Astrocyte (in vitro differentiated cells and primary cell): ENCODE measurements around the gene SGSM1. TPM values are rescaled to one million over a fixed set of nuclear protein-coding genes. Genes with fewer than 3 reads are reported as not detected.

ENCODE experiments used
- DNase-seq: peaks from one replicate; pipeline ENCODE4 v3.0.0-alpha.2; 2010; ENCODE audit warnings: low read depth
- FAIRE-seq: peaks from 2 replicates; lab custom pipeline; 2011; peaks lifted over from hg19 to GRCh38; lab: Jason Lieb, UNC
- H2AFZ ChIP-seq: 2 replicates; pipeline ENCODE4 v1.6.0; 2012; ENCODE audit warnings: low read depth, low read length, inconsistent platforms
- H3K27ac ChIP-seq: 2 replicates; pipeline ENCODE4 v1.5.1; 2011; ENCODE audit warnings: low read depth, low read length, inconsistent platforms
- H3K27me3 ChIP-seq: 2 replicates; pipeline ENCODE4 v1.6.0; 2011; ENCODE audit warnings: low read length, inconsistent platforms; ENCODE audit not compliant: insufficient read depth
- H3K36me3 ChIP-seq: 2 replicates; pipeline ENCODE4 v1.5.1; 2011; ENCODE audit warnings: low read length, inconsistent platforms; ENCODE audit not compliant: insufficient read depth
- H3K4me1 ChIP-seq: 2 replicates; pipeline ENCODE4 v1.5.1; 2011; ENCODE audit warnings: low read length, inconsistent platforms; ENCODE audit not compliant: insufficient read depth
- H3K4me2 ChIP-seq: 2 replicates; pipeline ENCODE4 v1.6.0; 2012; ENCODE audit warnings: low read length, inconsistent platforms
- H3K4me3 ChIP-seq: 2 replicates; pipeline ENCODE4 v1.5.1; 2011; ENCODE audit warnings: low read depth, mild to moderate bottlenecking, low read length, inconsistent platforms; ENCODE audit not compliant: insufficient read depth
- H3K79me2 ChIP-seq: 2 replicates; pipeline ENCODE4 v1.6.0; 2012; ENCODE audit warnings: mild to moderate bottlenecking, low read length, inconsistent platforms; ENCODE audit not compliant: insufficient read depth
- H3K9ac ChIP-seq: 2 replicates; pipeline ENCODE4 v1.6.0; 2012; ENCODE audit warnings: mild to moderate bottlenecking, low read length, inconsistent platforms
- H3K9me3 ChIP-seq: 2 replicates; pipeline ENCODE4 v1.5.1; 2012; ENCODE audit warnings: low read depth, mild to moderate bottlenecking, low read length, inconsistent platforms; ENCODE audit not compliant: insufficient read depth
- H4K20me1 ChIP-seq: 2 replicates; pipeline ENCODE4 v1.6.0; 2012; ENCODE audit warnings: low read length, inconsistent platforms; ENCODE audit not compliant: insufficient read depth
- H3K27ac Mint-ChIP-seq: one replicate; pipeline ENCODE4 v1.8.0; 2021; ENCODE audit warnings: mild to moderate bottlenecking, mixed read lengths; ENCODE audit not compliant: unreplicated experiment
- H3K27me3 Mint-ChIP-seq: one replicate; pipeline ENCODE4 v1.8.0; 2021; ENCODE audit warnings: low read depth, mixed read lengths; ENCODE audit not compliant: unreplicated experiment
- H3K36me3 Mint-ChIP-seq: one replicate; pipeline ENCODE4 v1.8.0; 2021; ENCODE audit warnings: low read depth, mixed read lengths; ENCODE audit not compliant: unreplicated experiment
- H3K4me1 Mint-ChIP-seq: one replicate; pipeline ENCODE4 v1.8.0; 2021; ENCODE audit warnings: low read depth, mixed read lengths; ENCODE audit not compliant: unreplicated experiment
- H3K4me3 Mint-ChIP-seq: one replicate; pipeline ENCODE4 v1.8.0; 2021; ENCODE audit warnings: mild to moderate bottlenecking, moderate library complexity, mixed read lengths; ENCODE audit not compliant: unreplicated experiment
- H3K9me3 Mint-ChIP-seq: one replicate; pipeline ENCODE4 v1.8.0; 2021; ENCODE audit warnings: mild to moderate bottlenecking, mixed read lengths; ENCODE audit not compliant: unreplicated experiment
- CTCF ChIP-seq: IDR thresholded peaks from 2 replicates; pipeline ENCODE4 v1.5.1; 2011; ENCODE audit warnings: low read depth, mild to moderate bottlenecking, inconsistent platforms, low read length, moderate library complexity; ENCODE audit not compliant: insufficient read depth
- EZH2 ChIP-seq: IDR thresholded peaks from 2 replicates; pipeline ENCODE4 v1.6.1; 2012; ENCODE audit warnings: mild to moderate bottlenecking, low read length, inconsistent platforms; ENCODE audit not compliant: insufficient read depth
- total RNA-seq: library from RNA; stranded (reverse); gene quantifications from 2 replicates; pipeline ENCODE4 v1.2.1, GENCODE V29; 2021

The SGSM1 gene
- total RNA-seq, 1 donor from 2014 or later: 0.05 TPM

DNA sequence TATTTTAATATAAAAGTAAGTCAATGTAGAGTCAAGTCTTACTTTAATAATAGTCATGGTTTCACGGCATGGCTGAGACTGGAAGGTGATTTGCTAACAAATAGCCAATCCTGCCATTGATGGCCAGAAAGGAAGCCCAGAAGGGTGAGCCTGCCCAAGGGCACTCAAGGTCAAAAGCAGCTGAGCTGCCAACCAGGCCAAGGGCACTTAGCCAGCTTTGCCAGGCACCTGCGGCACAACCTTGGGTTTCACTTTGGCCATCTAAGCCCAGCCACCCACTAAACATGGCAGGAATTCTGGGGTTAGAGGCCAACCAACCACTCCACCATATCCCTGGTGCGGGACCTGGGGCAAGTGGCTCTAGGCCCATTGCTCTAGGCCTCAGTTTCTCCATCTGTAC is 136.3 kb downstream of the SGSM1 start:
- Histone ChIP-seq H3K36me3 (no peaks in the 10 kb centered on the region), H3K9me3 (no peaks in the 10 kb centered on the region), H3K9ac (no peak overlapping the region), H3K79me2 (no peaks in the 10 kb centered on the region), H4K20me1 (no peaks in the 10 kb centered on the region), H3K27ac (no peak overlapping the region), H3K4me3 (no peak overlapping the region), H2AFZ (no peak overlapping the region), H3K4me2 (no peak overlapping the region), H3K27me3 (peaks cover 3% of the 10 kb centered on the region), H3K4me1 (no peaks in the 10 kb centered on the region)
- peaks cover 3% of the 10 kb centered on the region for H3K27me3 Mint-ChIP-seq
- FAIRE-seq: no peak
- no peak for DNase-seq
- no peaks in the 10 kb centered on the region for H3K4me1 Mint-ChIP-seq
- no peaks in the 10 kb centered on the region for H3K36me3 Mint-ChIP-seq
- TF ChIP-seq CTCF (no peak), EZH2 (no peak)
- H3K9me3 Mint-ChIP-seq: no peaks in the 10 kb centered on the region
- H3K4me3 Mint-ChIP-seq: no peak overlapping the region
- H3K27ac Mint-ChIP-seq: no peak overlapping the region

DNA sequence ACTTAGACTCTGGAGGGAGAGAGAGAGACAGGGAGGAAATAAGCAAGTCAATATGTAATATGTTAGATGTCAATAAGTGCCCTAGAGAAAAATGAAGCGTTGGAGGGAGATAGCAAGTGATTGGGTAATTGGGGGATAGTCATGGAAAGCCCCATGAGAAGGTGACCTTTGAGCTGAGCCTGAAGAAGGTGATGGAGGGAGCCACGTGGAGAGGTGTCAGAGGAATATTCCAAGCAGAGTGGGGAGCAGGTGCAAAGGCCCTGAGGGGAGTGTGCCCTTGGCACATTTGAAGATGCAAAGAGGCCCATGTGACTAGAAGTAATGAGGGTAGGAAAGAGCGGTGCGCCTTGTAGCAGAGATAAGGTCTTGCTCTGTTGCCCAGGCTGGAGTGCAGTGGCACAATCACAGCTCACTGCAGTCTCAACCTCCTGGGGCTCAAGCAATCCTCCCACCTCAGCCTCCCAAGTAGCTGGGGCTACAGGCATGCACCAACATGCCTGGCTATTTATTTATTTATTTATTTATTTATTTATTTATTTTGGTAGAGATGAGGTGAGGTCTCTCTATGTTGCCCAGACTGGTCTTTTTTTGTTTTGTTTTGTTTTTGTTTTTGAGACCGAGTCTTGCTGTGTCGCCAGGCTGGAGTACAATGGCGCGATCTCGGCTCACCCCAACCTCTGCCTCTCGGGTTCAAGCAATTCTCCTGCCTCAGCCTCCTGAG is 138.4 kb downstream of the SGSM1 start:
- TF ChIP-seq CTCF (no peak), EZH2 (no peak)
- Histone ChIP-seq H3K36me3 (no peaks in the 10 kb centered on the region), H2AFZ (no peak overlapping the region), H4K20me1 (no peaks in the 10 kb centered on the region), H3K9ac (no peak overlapping the region), H3K4me1 (no peaks in the 10 kb centered on the region), H3K4me2 (no peak overlapping the region), H3K9me3 (no peaks in the 10 kb centered on the region), H3K27me3 (peaks cover 12% of the 10 kb centered on the region), H3K27ac (no peak overlapping the region), H3K4me3 (no peak overlapping the region), H3K79me2 (no peaks in the 10 kb centered on the region)
- H3K9me3 Mint-ChIP-seq: no peaks in the 10 kb centered on the region
- H3K27ac Mint-ChIP-seq: no peak overlapping the region
- no peaks in the 10 kb centered on the region for H3K4me1 Mint-ChIP-seq
- H3K4me3 Mint-ChIP-seq: no peak overlapping the region
- FAIRE-seq (no peak), DNase-seq (no peak)
- no peaks in the 10 kb centered on the region for H3K36me3 Mint-ChIP-seq
- peaks cover 8% of the 10 kb centered on the region for H3K27me3 Mint-ChIP-seq

DNA sequence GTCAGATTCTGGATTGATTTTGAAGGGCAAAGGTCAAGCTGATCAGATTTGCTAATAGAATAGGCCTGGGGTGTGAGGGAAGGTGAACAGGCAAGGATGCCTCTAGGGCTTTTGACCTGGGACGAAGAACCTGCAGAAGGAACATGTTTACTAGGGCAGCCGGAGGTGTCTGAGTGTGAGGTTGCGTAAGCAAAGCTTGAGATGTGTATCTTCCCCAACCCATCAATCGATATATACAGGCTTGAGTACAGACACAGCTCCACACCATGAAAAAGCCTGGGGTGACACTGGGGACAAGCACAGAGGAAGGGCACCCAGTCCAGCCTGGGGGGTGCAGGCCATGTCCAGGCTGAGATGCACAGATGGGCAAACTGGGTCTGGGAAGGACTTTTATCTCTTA is 139.4 kb downstream of the SGSM1 start:
- H3K27ac Mint-ChIP-seq: no peak overlapping the region
- Histone ChIP-seq H3K9me3 (no peaks in the 10 kb centered on the region), H3K79me2 (no peaks in the 10 kb centered on the region), H3K4me3 (no peak overlapping the region), H3K4me2 (no peak overlapping the region), H3K27ac (no peak overlapping the region), H3K9ac (no peak overlapping the region), H2AFZ (no peak overlapping the region), H3K36me3 (no peaks in the 10 kb centered on the region), H3K27me3 (peaks cover 12% of the 10 kb centered on the region), H4K20me1 (no peaks in the 10 kb centered on the region), H3K4me1 (no peaks in the 10 kb centered on the region)
- H3K9me3 Mint-ChIP-seq: no peaks in the 10 kb centered on the region
- no peak for TF ChIP-seq CTCF
- TF ChIP-seq EZH2: no peak
- H3K27me3 Mint-ChIP-seq: peaks cover 8% of the 10 kb centered on the region
- H3K4me1 Mint-ChIP-seq: peaks cover 5% of the 10 kb centered on the region
- no peaks in the 10 kb centered on the region for H3K36me3 Mint-ChIP-seq
- no peak for DNase-seq
- FAIRE-seq: no peak
- H3K4me3 Mint-ChIP-seq: no peak overlapping the region
